Measurements from ENCODE around the gene KCNJ6.

GRCh38 chr21:37843191-37843590, 73.1 kb downstream of the KCNJ6 start:
- TF ChIP-seq POLR2AphosphoS5 (IDR thresholded peaks at IDR 0.05; ENCODE audit: low read depth, low read length) (no peak), CTCF (IDR thresholded peaks at IDR 0.05) (no peak), SIN3A (IDR thresholded peaks at IDR 0.05; ENCODE audit: borderline replicate concordance, insufficient read depth, low read depth, low read length) (no peak), TCF7L2 (IDR thresholded peaks at IDR 0.05; ENCODE audit: low read depth, low read length) (no peak)
- TF ChIP-seq, protein P1, sequence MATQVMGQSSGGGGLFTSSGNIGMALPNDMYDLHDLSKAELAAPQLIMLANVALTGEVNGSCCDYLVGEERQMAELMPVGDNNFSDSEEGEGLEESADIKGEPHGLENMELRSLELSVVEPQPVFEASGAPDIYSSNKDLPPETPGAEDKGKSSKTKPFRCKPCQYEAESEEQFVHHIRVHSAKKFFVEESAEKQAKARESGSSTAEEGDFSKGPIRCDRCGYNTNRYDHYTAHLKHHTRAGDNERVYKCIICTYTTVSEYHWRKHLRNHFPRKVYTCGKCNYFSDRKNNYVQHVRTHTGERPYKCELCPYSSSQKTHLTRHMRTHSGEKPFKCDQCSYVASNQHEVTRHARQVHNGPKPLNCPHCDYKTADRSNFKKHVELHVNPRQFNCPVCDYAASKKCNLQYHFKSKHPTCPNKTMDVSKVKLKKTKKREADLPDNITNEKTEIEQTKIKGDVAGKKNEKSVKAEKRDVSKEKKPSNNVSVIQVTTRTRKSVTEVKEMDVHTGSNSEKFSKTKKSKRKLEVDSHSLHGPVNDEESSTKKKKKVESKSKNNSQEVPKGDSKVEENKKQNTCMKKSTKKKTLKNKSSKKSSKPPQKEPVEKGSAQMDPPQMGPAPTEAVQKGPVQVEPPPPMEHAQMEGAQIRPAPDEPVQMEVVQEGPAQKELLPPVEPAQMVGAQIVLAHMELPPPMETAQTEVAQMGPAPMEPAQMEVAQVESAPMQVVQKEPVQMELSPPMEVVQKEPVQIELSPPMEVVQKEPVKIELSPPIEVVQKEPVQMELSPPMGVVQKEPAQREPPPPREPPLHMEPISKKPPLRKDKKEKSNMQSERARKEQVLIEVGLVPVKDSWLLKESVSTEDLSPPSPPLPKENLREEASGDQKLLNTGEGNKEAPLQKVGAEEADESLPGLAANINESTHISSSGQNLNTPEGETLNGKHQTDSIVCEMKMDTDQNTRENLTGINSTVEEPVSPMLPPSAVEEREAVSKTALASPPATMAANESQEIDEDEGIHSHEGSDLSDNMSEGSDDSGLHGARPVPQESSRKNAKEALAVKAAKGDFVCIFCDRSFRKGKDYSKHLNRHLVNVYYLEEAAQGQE (IDR thresholded peaks at IDR 0.05; ENCODE audit: insufficient read depth in 1 of 2, low read depth in 2 of 2, low read length in 1 of 2) = no peak
